ENCODE measurements around the gene SHH. TPM values are rescaled to one million over a fixed set of nuclear protein-coding genes. Genes with fewer than 3 reads are reported as not detected.

SHH gene
- total RNA-seq, 3 donors from 2014 or later: 2.4 to 9.6 (median 6.6) TPM

GRCh38 chr7:155789001-155789725 is 23.1 kb downstream of the SHH start:
- peak in 1 of 3 donors; percentile 50 for DNase-seq
- H3K9me3 ChIP-seq: no peaks in the 10 kb centered on the region
- ATAC-seq: no peak
- H3K4me3 ChIP-seq: no peak overlapping the region
- intact Hi-C loops (cut with DNase I, micrococcal nuclease): no loop called here
- TF ChIP-seq CTCF (IDR thresholded peaks at IDR 0.05): no peak
- peaks cover 4% of the 10 kb centered on the region for H3K4me1 ChIP-seq (ENCODE audit: low read depth)
- H3K36me3 ChIP-seq (ENCODE audit: low read depth): no peaks in the 10 kb centered on the region

GRCh38 chr7:155788616-155789000 is 23.7 kb downstream of the SHH start:
- H3K4me1 ChIP-seq (ENCODE audit: low read depth): peaks cover 4% of the 10 kb centered on the region
- no peaks in the 10 kb centered on the region for H3K9me3 ChIP-seq
- ATAC-seq (no peak), DNase-seq (peak in 1 of 3 donors; percentile 45)
- no peak overlapping the region for H3K4me3 ChIP-seq
- intact Hi-C loops (cut with DNase I, micrococcal nuclease): no loop called here
- TF ChIP-seq CTCF (IDR thresholded peaks at IDR 0.05): no peak
- no peaks in the 10 kb centered on the region for H3K36me3 ChIP-seq (ENCODE audit: low read depth)

DNA sequence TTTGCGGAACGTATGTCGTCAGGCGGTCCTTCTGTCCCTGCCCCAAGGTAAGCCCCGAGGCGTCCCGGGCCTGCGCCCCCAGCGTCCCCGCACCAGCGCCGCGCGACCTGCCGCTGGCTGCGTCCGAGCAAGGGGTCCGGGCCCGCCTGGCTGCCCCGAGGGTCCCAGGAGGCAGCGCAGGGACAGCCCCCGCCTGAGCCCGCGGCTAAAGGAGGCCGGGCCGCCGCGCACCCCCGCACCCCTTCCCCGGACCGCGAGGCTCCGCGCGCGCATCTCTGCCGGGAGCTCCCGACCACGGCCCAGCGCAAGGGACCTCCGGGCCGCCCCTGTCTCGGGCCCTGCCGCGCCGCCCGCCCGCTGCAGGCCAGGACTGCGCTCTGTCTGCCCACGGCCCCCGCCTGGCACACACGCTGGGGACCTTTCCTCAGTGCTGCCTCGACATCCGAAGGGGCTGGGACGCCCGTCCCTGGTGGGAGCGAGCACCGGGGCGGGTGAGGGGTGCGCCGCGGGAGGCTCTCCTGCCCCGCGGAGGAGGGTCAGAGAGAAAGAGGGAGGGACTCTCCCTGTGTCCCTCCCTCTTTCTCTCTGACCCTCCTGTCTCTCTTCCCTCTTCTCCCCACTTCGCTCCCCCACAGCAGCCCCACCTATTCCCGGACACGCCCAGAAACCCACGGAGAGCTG is 25.0 kb downstream of the SHH start:
- peak in 1 of 3 donors; percentile 34 for DNase-seq
- TF ChIP-seq CTCF (IDR thresholded peaks at IDR 0.05): no peak
- ATAC-seq: peak; percentile 44
- intact Hi-C loops (cut with DNase I, micrococcal nuclease): no loop called here
- H3K36me3 ChIP-seq (ENCODE audit: low read depth): no peaks in the 10 kb centered on the region
- peaks cover 4% of the 10 kb centered on the region for H3K4me1 ChIP-seq (ENCODE audit: low read depth)
- H3K9me3 ChIP-seq: no peaks in the 10 kb centered on the region
- H3K4me3 ChIP-seq: no peak overlapping the region

- Histone ChIP-seq H3K4me3 (no peak overlapping the region), H3K36me3 (ENCODE audit: low read depth) (no peaks in the 10 kb centered on the region), H3K4me1 (ENCODE audit: low read depth) (peaks cover 4% of the 10 kb centered on the region), H3K9me3 (no peaks in the 10 kb centered on the region)
- ATAC-seq (no peak), DNase-seq (no peak)
- TF ChIP-seq CTCF (IDR thresholded peaks at IDR 0.05): no peak
- intact Hi-C loops (cut with DNase I, micrococcal nuclease): no loop called here
Observed at GRCh38 chr7:155786491-155786890, 25.8 kb downstream of the SHH start.

DNA sequence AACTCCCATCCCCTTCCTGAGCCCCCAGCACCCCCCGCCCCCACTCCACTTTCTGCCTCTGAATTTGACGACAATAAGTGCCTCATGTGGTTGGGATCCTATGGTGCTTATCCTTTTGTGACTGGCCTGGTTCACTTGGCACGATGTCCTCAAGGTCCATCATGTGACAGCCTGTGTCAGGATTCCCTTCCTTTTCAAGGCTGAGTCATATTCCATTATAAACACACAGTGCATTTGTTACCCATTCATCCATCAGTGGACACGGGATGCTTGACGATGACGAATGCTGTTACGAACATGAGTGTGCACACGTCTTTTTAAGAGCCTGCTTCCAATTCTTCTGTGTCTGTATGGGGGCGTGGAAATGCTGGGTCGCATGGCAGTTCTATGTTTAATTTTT is 26.7 kb downstream of the SHH start:
- intact Hi-C loops (cut with DNase I, micrococcal nuclease): no loop called here
- Histone ChIP-seq H3K9me3 (no peaks in the 10 kb centered on the region), H3K4me1 (ENCODE audit: low read depth) (peaks cover 4% of the 10 kb centered on the region), H3K36me3 (ENCODE audit: low read depth) (peaks cover 3% of the 10 kb centered on the region), H3K4me3 (no peak overlapping the region)
- no peak for DNase-seq
- no peak for ATAC-seq
- no peak for TF ChIP-seq CTCF (IDR thresholded peaks at IDR 0.05)

Data from mucosa of descending colon (tissue), 3 donors.